GM19455 (cell line): ENCODE results near the gene MINDY4.

Experiments used
- ATAC-seq: cut with Tn5 transposase; IDR thresholded peaks from one replicate; pipeline ENCODE4 v1.9.1; 2021; ENCODE audit not compliant: unreplicated experiment

MINDY4 gene

GRCh38 chr7:30771880-30772425, 736 bp downstream of the MINDY4 start:
- ATAC-seq, result no peak

GRCh38 chr7:30772984-30773383, 1.8 kb downstream of the MINDY4 start:
- no peak for ATAC-seq

- no peak for ATAC-seq
Observed at GRCh38 chr7:30775992-30776391, 4.8 kb downstream of the MINDY4 start.

GRCh38 chr7:30776971-30777370, 5.8 kb downstream of the MINDY4 start:
- no peak for ATAC-seq

- no peak for ATAC-seq
Observed at GRCh38 chr7:30778255-30779025, 7.2 kb downstream of the MINDY4 start.

- no peak for ATAC-seq
Observed at GRCh38 chr7:30779574-30779973, 8.4 kb downstream of the MINDY4 start.

- no peak for ATAC-seq
Observed at GRCh38 chr7:30780941-30781340, 9.7 kb downstream of the MINDY4 start.

GRCh38 chr7:30782690-30783089, 11.5 kb downstream of the MINDY4 start:
- no peak for ATAC-seq

GRCh38 chr7:30785786-30786185, 14.6 kb downstream of the MINDY4 start:
- ATAC-seq, result no peak

- ATAC-seq, result no peak
Observed at GRCh38 chr7:30787486-30787885, 16.3 kb downstream of the MINDY4 start.

GRCh38 chr7:30788640-30789333, 17.6 kb downstream of the MINDY4 start:
- ATAC-seq, result no peak

GRCh38 chr7:30789334-30789711, 18.1 kb downstream of the MINDY4 start:
- ATAC-seq, result no peak

GRCh38 chr7:30790356-30790755, 19.1 kb downstream of the MINDY4 start:
- no peak for ATAC-seq

- no peak for ATAC-seq
Observed at GRCh38 chr7:30791114-30791513, 19.9 kb downstream of the MINDY4 start.

- ATAC-seq, result no peak
Observed at GRCh38 chr7:30795161-30795948, 24.1 kb downstream of the MINDY4 start.

GRCh38 chr7:30796105-30796869, 25.1 kb downstream of the MINDY4 start:
- no peak for ATAC-seq

GRCh38 chr7:30797176-30798040, 26.2 kb downstream of the MINDY4 start:
- ATAC-seq, result no peak

GRCh38 chr7:30799206-30799975, 28.2 kb downstream of the MINDY4 start:
- peak; percentile 51 for ATAC-seq
